Ovary (tissue), 3 donors: ENCODE results near the gene RPRM.
"Not testable (repeated sequence)": the region's sequence is repeated elsewhere in the genome, so short reads cannot be mapped to it uniquely, and the experiment has no call there.

Experiments used
- CTCF ChIP-seq, 3 donors: fragments of 450-650 bp in 2 of 3; fragments of 200-600 bp in 1 of 3; IDR thresholded peaks; one replicate each; pipeline versions ENCODE4 v1.5.1 to v1.8.0; 2016 to 2022; ENCODE audit warnings: antibody characterized with exemption in 3 of 3, mild to moderate bottlenecking in 1 of 3
- POLR2A ChIP-seq: fragments of 450-650 bp; IDR thresholded peaks from one replicate; pipeline ENCODE4 v1.6.1; 2017; ENCODE audit warnings: antibody characterized with exemption, mild to moderate bottlenecking, moderate library complexity
- donor health status: DM: no; HTN: no; CAD: no.

GRCh38 chr2:153440090-153440489 lies 38.5 kb downstream of the RPRM start:
- not testable (repeated sequence) for TF ChIP-seq CTCF (IDR thresholded peaks at IDR 0.05); POLR2A
